Activated T-cell treated with anti-CD3 and anti-CD28 coated beads, Interleukin-2, amount 50 U/mL, for 4 hours (primary cell): Measurements from ENCODE around the gene ZNF746. TPM values are rescaled to one million over a fixed set of nuclear protein-coding genes. Genes with fewer than 3 reads are reported as not detected.
"Not testable (repeated sequence)": the region's sequence is repeated elsewhere in the genome, so short reads cannot be mapped to it uniquely, and the experiment has no call there.

Experiments used
- ATAC-seq, 2 donors: fragments of 200-7000 bp; cut with Tn5 transposase; one replicate each; pipeline ENCODE4 v1.10.0; 2021
- DNase-seq: peaks from one replicate; pipeline ENCODE4 v3.0.0-alpha.2; 2020
- H3K27me3 Mint-ChIP-seq: one replicate; pipeline ENCODE4 v1.8.0; 2021; ENCODE audit warnings: low read depth, mixed read lengths
- H3K36me3 Mint-ChIP-seq: one replicate; pipeline ENCODE4 v1.8.0; 2022; ENCODE audit warnings: mixed read lengths; ENCODE audit not compliant: insufficient read depth
- H3K4me1 Mint-ChIP-seq: one replicate; pipeline ENCODE4 v1.8.0; 2021; ENCODE audit warnings: low read depth, mixed read lengths
- H3K4me3 Mint-ChIP-seq: one replicate; pipeline ENCODE4 v1.8.0; 2021; ENCODE audit warnings: mild to moderate bottlenecking, moderate library complexity, mixed read lengths
- H3K9me3 Mint-ChIP-seq: one replicate; pipeline ENCODE4 v1.8.0; 2021; ENCODE audit warnings: mixed read lengths
- total RNA-seq, 3 donors: library from RNA; stranded (reverse); gene quantifications; one replicate each; pipeline ENCODE4 v1.2.1, GENCODE V29; 2021

ZNF746 gene
- total RNA-seq, 3 donors from 2014 or later, result 24.6 to 25.6 (median 25.1) TPM

GRCh38 chr7:149498811-149499210, 1.2 kb upstream of the ZNF746 start:
- H3K36me3 Mint-ChIP-seq, result peaks cover 6% of the 10 kb centered on the region

GRCh38 chr7:149496642-149497391, 792 bp downstream of the ZNF746 start:
- peaks cover 15% of the 10 kb centered on the region for H3K36me3 Mint-ChIP-seq
- H3K27me3 Mint-ChIP-seq, result no peaks in the 10 kb centered on the region
- peak; percentile 52 for DNase-seq
- H3K4me3 Mint-ChIP-seq, result peak overlapping the region; percentile 97
- H3K9me3 Mint-ChIP-seq, result no peaks in the 10 kb centered on the region
- H3K4me1 Mint-ChIP-seq, result peaks cover 27% of the 10 kb centered on the region
- peak; percentile 53 to 55 for ATAC-seq

More at GRCh38 chr7:149498811-149499210, 1.2 kb upstream of the ZNF746 start:
- Mint-ChIP-seq H3K27me3 (peaks cover 1% of the 10 kb centered on the region), H3K4me1 (peaks cover 26% of the 10 kb centered on the region), H3K9me3 (no peaks in the 10 kb centered on the region), H3K4me3 (peak overlapping the region; percentile 37)
- DNase-seq, result no peak
- ATAC-seq, result no peak

GRCh38 chr7:149495785-149496641, 1.6 kb downstream of the ZNF746 start:
- H3K9me3 Mint-ChIP-seq, result no peaks in the 10 kb centered on the region
- no peaks in the 10 kb centered on the region for H3K27me3 Mint-ChIP-seq
- DNase-seq (no peak), ATAC-seq (no peak)
- H3K36me3 Mint-ChIP-seq, result peaks cover 15% of the 10 kb centered on the region
- peak overlapping the region; percentile 97 for H3K4me3 Mint-ChIP-seq
- H3K4me1 Mint-ChIP-seq, result peaks cover 27% of the 10 kb centered on the region

GRCh38 chr7:149494738-149495368, 2.8 kb downstream of the ZNF746 start:
- ATAC-seq, result no peak
- no peak for DNase-seq
- H3K27me3 Mint-ChIP-seq, result no peaks in the 10 kb centered on the region
- H3K36me3 Mint-ChIP-seq, result peaks cover 26% of the 10 kb centered on the region
- H3K4me1 Mint-ChIP-seq, result peaks cover 21% of the 10 kb centered on the region
- H3K4me3 Mint-ChIP-seq, result peak overlapping the region; percentile 97
- no peaks in the 10 kb centered on the region for H3K9me3 Mint-ChIP-seq

GRCh38 chr7:149493975-149494374, 3.6 kb downstream of the ZNF746 start:
- H3K9me3 Mint-ChIP-seq, ATAC-seq, H3K4me3 Mint-ChIP-seq, H3K27me3 Mint-ChIP-seq, DNase-seq: not testable (repeated sequence)
- Mint-ChIP-seq H3K36me3 (peaks cover 33% of the 10 kb centered on the region), H3K4me1 (peaks cover 24% of the 10 kb centered on the region)

- no peak for ATAC-seq
- Mint-ChIP-seq H3K36me3 (peaks cover 36% of the 10 kb centered on the region), H3K4me1 (peaks cover 25% of the 10 kb centered on the region), H3K27me3 (no peaks in the 10 kb centered on the region), H3K4me3 (no peak overlapping the region), H3K9me3 (no peaks in the 10 kb centered on the region)
- DNase-seq, result no peak
These were observed 4.2 kb downstream of the ZNF746 start for GRCh38 chr7:149493366-149493765.

- DNase-seq (no peak), ATAC-seq (no peak)
- peaks cover 11% of the 10 kb centered on the region for H3K4me1 Mint-ChIP-seq
- H3K4me3 Mint-ChIP-seq, result no peak overlapping the region
- peaks cover 56% of the 10 kb centered on the region for H3K36me3 Mint-ChIP-seq
- no peaks in the 10 kb centered on the region for H3K9me3 Mint-ChIP-seq
- H3K27me3 Mint-ChIP-seq, result no peaks in the 10 kb centered on the region
These were observed 7.4 kb downstream of the ZNF746 start for GRCh38 chr7:149490083-149490760.

- Mint-ChIP-seq H3K9me3 (no peaks in the 10 kb centered on the region), H3K36me3 (peaks cover 60% of the 10 kb centered on the region), H3K4me3 (no peak overlapping the region), H3K27me3 (no peaks in the 10 kb centered on the region), H3K4me1 (peaks cover 7% of the 10 kb centered on the region)
- DNase-seq (no peak), ATAC-seq (peak; percentile 38 to 57)
These were observed 8.1 kb downstream of the ZNF746 start for GRCh38 chr7:149489391-149490024.

GRCh38 chr7:149479568-149479967, 18.0 kb downstream of the ZNF746 start:
- Mint-ChIP-seq H3K36me3 (peaks cover 34% of the 10 kb centered on the region), H3K27me3 (no peaks in the 10 kb centered on the region), H3K4me1 (no peaks in the 10 kb centered on the region), H3K9me3 (peaks cover 8% of the 10 kb centered on the region), H3K4me3 (no peak overlapping the region)
- ATAC-seq (no peak), DNase-seq (no peak)

- H3K4me1 Mint-ChIP-seq, result no peaks in the 10 kb centered on the region
- no peak for DNase-seq
- no peak for ATAC-seq
- H3K36me3 Mint-ChIP-seq, result peaks cover 36% of the 10 kb centered on the region
- no peak overlapping the region for H3K4me3 Mint-ChIP-seq
- H3K27me3 Mint-ChIP-seq, result no peaks in the 10 kb centered on the region
- peaks cover 8% of the 10 kb centered on the region for H3K9me3 Mint-ChIP-seq
These were observed 18.9 kb downstream of the ZNF746 start for GRCh38 chr7:149478754-149479153.

- H3K36me3 Mint-ChIP-seq, result peaks cover 40% of the 10 kb centered on the region
- no peaks in the 10 kb centered on the region for H3K4me1 Mint-ChIP-seq
- H3K9me3 Mint-ChIP-seq, result peaks cover 8% of the 10 kb centered on the region
- no peaks in the 10 kb centered on the region for H3K27me3 Mint-ChIP-seq
- H3K4me3 Mint-ChIP-seq, result no peak overlapping the region
- DNase-seq (no peak), ATAC-seq (no peak)
These were observed 19.8 kb downstream of the ZNF746 start for GRCh38 chr7:149477494-149478443.

GRCh38 chr7:149476791-149477190, 20.8 kb downstream of the ZNF746 start:
- H3K4me3 Mint-ChIP-seq, result no peak overlapping the region
- no peaks in the 10 kb centered on the region for H3K27me3 Mint-ChIP-seq
- no peak for DNase-seq
- H3K4me1 Mint-ChIP-seq, result no peaks in the 10 kb centered on the region
- H3K9me3 Mint-ChIP-seq, result peaks cover 8% of the 10 kb centered on the region
- H3K36me3 Mint-ChIP-seq, result peaks cover 47% of the 10 kb centered on the region
- no peak for ATAC-seq
